PC-9 (cell line): ENCODE measurements around the gene SUFU. TPM values are rescaled to one million over a fixed set of nuclear protein-coding genes. Genes with fewer than 3 reads are reported as not detected.

Experiments used
- BruUV-seq: library from RNA; stranded (reverse); fragments of 400-500 nt; replicated peaks from 2 replicates; lab custom pipeline; 2021; lab: Mats Ljungman, UMichigan
- CTCF ChIA-PET: fragments of 300-600 bp; sonication (Branson Sonifier 250); formaldehyde crosslinking; loops from one replicate; lab custom pipeline; 2022; ENCODE audit warnings: antibody characterized with exemption; lab: Charles Lee
- POLR2A ChIA-PET: fragments of 300-600 bp; sonication (Branson Sonifier 250); formaldehyde crosslinking; loops from one replicate; lab custom pipeline; 2022; ENCODE audit warnings: antibody characterized with exemption; ENCODE audit not compliant: unreplicated experiment; lab: Charles Lee
- DNase-seq, 2 experiments: peaks; one replicate each; pipeline versions ENCODE4 v3.0.0 to v3.0.0-alpha.2; 2015 to 2022; ENCODE audit warnings: mixed read lengths in 1 of 2
- H2AFZ ChIP-seq: fragments of 200-600 bp; sonication (generic); 2 replicates; pipeline ENCODE4 v1.8.1; 2017; ENCODE audit warnings: antibody characterized with exemption
- H3F3A ChIP-seq: fragments of 200-600 bp; sonication (generic); 2 replicates; pipeline ENCODE4 v1.8.1; 2017; ENCODE audit warnings: antibody characterized with exemption, mild to moderate bottlenecking, low read depth; ENCODE audit not compliant: insufficient read depth
- H3K27ac ChIP-seq: fragments of 200-600 bp; sonication (generic); 2 replicates; pipeline ENCODE4 v1.6.1; 2016; ENCODE audit warnings: mixed run types
- H3K27me3 ChIP-seq: fragments of 200-600 bp; sonication (generic); 2 replicates; pipeline ENCODE4 v1.6.1; 2016; ENCODE audit warnings: low read depth, mixed run types; ENCODE audit not compliant: insufficient read depth
- H3K36me3 ChIP-seq: fragments of 200-600 bp; sonication (generic); 2 replicates; pipeline ENCODE4 v1.6.1; 2016; ENCODE audit warnings: low read depth, mixed run types
- H3K4me1 ChIP-seq: fragments of 200-600 bp; sonication (generic); replicated peaks from 2 replicates; pipeline ENCODE4 v1.6.1; 2016; ENCODE audit warnings: mixed run types; ENCODE audit not compliant: insufficient read depth
- H3K4me2 ChIP-seq: fragments of 200-600 bp; sonication (generic); 2 replicates; pipeline ENCODE4 v1.6.1; 2017; ENCODE audit warnings: mixed run types
- H3K4me3 ChIP-seq: fragments of 200-600 bp; sonication (generic); 2 replicates; pipeline ENCODE4 v1.6.1; 2016; ENCODE audit warnings: mixed run types
- H3K79me2 ChIP-seq: fragments of 200-600 bp; sonication (generic); 2 replicates; pipeline ENCODE4 v1.6.1; 2017; ENCODE audit warnings: low read depth, mixed run types
- H3K9me2 ChIP-seq: fragments of 200-600 bp; sonication (generic); 2 replicates; pipeline ENCODE4 v1.8.1; 2017; ENCODE audit warnings: mild to moderate bottlenecking; ENCODE audit not compliant: insufficient read depth
- H3K9me3 ChIP-seq: fragments of 200-600 bp; sonication (generic); 2 replicates; pipeline ENCODE4 v1.8.1; 2016; ENCODE audit warnings: low read depth; ENCODE audit not compliant: insufficient read depth
- H4K20me1 ChIP-seq: fragments of 200-600 bp; sonication (generic); 2 replicates; pipeline ENCODE4 v1.8.1; 2017; ENCODE audit not compliant: insufficient read depth
- EZH2 ChIP-seq: fragments of 200-600 bp; sonication (generic); IDR thresholded peaks from 2 replicates; pipeline ENCODE4 v1.8.0; 2017; ENCODE audit warnings: antibody characterized with exemption, low read depth
- intact Hi-C: fragments of 100-400 bp; cut with micrococcal nuclease; formaldehyde crosslinking; loops from one replicate; pipeline ENCODE4 v1.10.0; 2022; ENCODE audit not compliant: unreplicated experiment
- total RNA-seq: library from RNA; stranded (reverse); gene quantifications from 2 replicates; pipeline ENCODE4 v1.2.3, GENCODE V29; 2021
- TF ChIP-seq, protein P1 (sequence below): fragments of 200-600 bp; sonication (generic); conservative IDR thresholded peaks from 2 replicates; pipeline ENCODE4 v1.6.1; 2017; ENCODE audit warnings: mixed run types, antibody characterized with exemption, mild to moderate bottlenecking, moderate library complexity

SUFU gene
- total RNA-seq, 1 experiment from 2014 or later: 20.2 TPM

DNA sequence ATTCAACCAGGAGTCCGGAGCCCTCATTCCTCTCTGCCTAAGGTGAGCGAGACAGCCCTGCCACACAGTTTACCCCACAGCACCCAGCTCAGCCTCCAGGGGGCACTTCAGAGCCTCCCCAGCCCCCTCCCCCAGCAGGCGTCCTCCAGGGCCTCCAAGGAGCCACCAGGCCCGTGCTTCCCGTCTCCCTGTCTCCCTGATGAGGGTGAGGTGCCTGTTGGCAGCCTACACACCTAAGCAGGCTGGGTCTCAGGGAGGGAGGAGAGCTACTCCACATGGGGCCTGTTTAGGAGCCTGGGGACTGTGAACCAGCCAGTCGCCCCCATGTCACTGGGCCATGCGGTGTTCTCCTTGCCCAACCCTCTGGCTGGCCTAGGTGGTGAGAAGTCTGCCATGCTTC, 111.6 kb downstream of the SUFU start:
- intact Hi-C loops: no loop called here
- POLR2A ChIA-PET: no interaction called here

DNA sequence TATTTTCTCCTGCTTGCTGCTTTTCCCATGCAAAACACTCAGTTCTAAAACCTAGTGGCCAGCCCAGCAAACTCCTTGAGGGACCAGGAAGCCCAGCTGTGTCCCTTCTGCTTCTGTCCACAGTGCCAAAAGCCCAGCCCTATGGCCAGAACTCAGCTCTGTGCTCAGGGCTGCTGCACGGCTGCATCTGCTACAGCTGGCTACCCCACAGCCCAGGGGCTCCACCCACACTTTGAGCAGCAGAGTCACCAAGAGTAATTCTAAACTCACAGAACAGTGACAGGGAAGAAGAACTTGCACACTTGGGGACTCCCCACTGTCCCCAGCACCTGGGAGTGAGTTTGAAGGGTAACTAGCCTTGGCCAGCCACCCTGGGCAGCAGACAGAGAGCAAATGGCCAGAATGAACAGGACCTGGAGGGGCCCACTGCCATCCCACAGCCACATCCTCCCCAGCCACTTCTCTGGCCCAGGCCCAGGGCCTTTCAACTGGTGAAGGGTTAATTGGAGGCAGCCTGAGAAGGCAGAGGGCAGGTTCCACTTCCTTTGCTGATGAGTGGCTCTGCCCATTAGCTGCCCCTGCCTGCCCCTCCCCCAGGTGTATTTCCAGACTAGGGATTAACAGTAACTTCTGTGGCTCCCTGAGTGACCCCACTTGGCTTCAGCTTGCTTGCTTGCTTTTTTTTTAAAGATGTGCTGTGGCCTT, 112.4 kb downstream of the SUFU start:
- Histone ChIP-seq H3K4me1 (no peaks in the 10 kb centered on the region), H3K36me3 (no peaks in the 10 kb centered on the region), H2AFZ (no peak overlapping the region), H3K4me2 (no peak overlapping the region), H3K4me3 (no peak overlapping the region), H4K20me1 (no peaks in the 10 kb centered on the region), H3K9me3 (no peaks in the 10 kb centered on the region), H3K27me3 (no peaks in the 10 kb centered on the region), H3K27ac (no peak overlapping the region), H3K79me2 (no peaks in the 10 kb centered on the region), H3K9me2 (no peaks in the 10 kb centered on the region), H3F3A (no peaks in the 10 kb centered on the region)
- ChIA-PET CTCF (no interaction called here), POLR2A (no interaction called here)
- BruUV-seq: no TSS peak
- no peak for TF ChIP-seq EZH2
- TF ChIP-seq, protein P1, sequence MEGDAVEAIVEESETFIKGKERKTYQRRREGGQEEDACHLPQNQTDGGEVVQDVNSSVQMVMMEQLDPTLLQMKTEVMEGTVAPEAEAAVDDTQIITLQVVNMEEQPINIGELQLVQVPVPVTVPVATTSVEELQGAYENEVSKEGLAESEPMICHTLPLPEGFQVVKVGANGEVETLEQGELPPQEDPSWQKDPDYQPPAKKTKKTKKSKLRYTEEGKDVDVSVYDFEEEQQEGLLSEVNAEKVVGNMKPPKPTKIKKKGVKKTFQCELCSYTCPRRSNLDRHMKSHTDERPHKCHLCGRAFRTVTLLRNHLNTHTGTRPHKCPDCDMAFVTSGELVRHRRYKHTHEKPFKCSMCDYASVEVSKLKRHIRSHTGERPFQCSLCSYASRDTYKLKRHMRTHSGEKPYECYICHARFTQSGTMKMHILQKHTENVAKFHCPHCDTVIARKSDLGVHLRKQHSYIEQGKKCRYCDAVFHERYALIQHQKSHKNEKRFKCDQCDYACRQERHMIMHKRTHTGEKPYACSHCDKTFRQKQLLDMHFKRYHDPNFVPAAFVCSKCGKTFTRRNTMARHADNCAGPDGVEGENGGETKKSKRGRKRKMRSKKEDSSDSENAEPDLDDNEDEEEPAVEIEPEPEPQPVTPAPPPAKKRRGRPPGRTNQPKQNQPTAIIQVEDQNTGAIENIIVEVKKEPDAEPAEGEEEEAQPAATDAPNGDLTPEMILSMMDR: no peak
- no peak for DNase-seq
- intact Hi-C loops: no loop called here

More for the DNA sequence above, 111.6 kb downstream of the SUFU start:
- no peak for TF ChIP-seq EZH2
- TF ChIP-seq, protein P1: 0 out of 2 replicates have a peak, but pooled peaks have one; percentile 31
- no peaks in the 10 kb centered on the region for H3K79me2 ChIP-seq
- no peaks in the 10 kb centered on the region for H3K36me3 ChIP-seq
- no peaks in the 10 kb centered on the region for H3K27me3 ChIP-seq
- H3F3A ChIP-seq: no peaks in the 10 kb centered on the region
- H3K27ac ChIP-seq: no peak overlapping the region
- no TSS peak for BruUV-seq
- H3K9me3 ChIP-seq: no peaks in the 10 kb centered on the region
- H3K4me1 ChIP-seq: no peaks in the 10 kb centered on the region
- no peak overlapping the region for H2AFZ ChIP-seq
- H3K4me2 ChIP-seq: no peak overlapping the region
- no peaks in the 10 kb centered on the region for H3K9me2 ChIP-seq
- CTCF ChIA-PET: no interaction called here
- H4K20me1 ChIP-seq: no peaks in the 10 kb centered on the region
- H3K4me3 ChIP-seq: no peak overlapping the region
- DNase-seq: no peak

DNA sequence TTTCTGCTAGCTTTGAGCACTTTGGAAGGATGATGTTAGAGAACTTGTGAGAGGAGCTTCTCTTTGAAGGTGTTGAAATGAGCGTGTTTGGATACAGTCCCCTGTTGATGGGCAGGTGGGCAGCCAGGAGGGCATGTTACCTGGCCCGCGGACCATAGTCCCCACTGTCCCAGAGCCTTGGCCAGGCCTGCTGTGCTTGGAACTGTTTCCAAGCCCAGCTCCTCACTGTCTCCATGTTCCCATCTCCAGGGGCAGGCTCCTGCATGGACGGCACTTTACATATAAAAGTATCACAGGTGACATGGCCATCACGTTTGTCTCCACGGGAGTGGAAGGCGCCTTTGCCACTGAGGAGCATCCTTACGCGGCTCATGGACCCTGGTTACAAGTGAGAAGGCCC, 113.3 kb downstream of the SUFU start:
- Histone ChIP-seq H3F3A (no peaks in the 10 kb centered on the region), H3K4me1 (no peaks in the 10 kb centered on the region), H3K9me2 (no peaks in the 10 kb centered on the region), H3K79me2 (no peaks in the 10 kb centered on the region), H2AFZ (no peak overlapping the region), H3K9me3 (no peaks in the 10 kb centered on the region), H3K27ac (no peak overlapping the region), H3K4me3 (no peak overlapping the region), H4K20me1 (no peaks in the 10 kb centered on the region), H3K27me3 (no peaks in the 10 kb centered on the region), H3K36me3 (no peaks in the 10 kb centered on the region), H3K4me2 (no peak overlapping the region)
- ChIA-PET CTCF (interaction anchor here (0.6 kb wide), 1 partner anchor 32 kb away, joined by 6 read pairs; no protein-coding TSS in a partner anchor), POLR2A (no interaction called here)
- TF ChIP-seq EZH2: no peak
- TF ChIP-seq, protein P1: no peak
- intact Hi-C loops: no loop called here
- no TSS peak for BruUV-seq
- no peak for DNase-seq
